NCI-H2029 treated with DMSO at 0.1 percent for 48 hours (cell line): ENCODE measurements around the gene HNRNPC.
"Not testable (repeated sequence)": the region's sequence is repeated elsewhere in the genome, so short reads cannot be mapped to it uniquely, and the experiment has no call there.

ENCODE experiments used
- DNase-seq: peaks from one replicate; lab custom pipeline; 2025; lab: John Stamatoyannopoulos, UW

Gene HNRNPC

DNA sequence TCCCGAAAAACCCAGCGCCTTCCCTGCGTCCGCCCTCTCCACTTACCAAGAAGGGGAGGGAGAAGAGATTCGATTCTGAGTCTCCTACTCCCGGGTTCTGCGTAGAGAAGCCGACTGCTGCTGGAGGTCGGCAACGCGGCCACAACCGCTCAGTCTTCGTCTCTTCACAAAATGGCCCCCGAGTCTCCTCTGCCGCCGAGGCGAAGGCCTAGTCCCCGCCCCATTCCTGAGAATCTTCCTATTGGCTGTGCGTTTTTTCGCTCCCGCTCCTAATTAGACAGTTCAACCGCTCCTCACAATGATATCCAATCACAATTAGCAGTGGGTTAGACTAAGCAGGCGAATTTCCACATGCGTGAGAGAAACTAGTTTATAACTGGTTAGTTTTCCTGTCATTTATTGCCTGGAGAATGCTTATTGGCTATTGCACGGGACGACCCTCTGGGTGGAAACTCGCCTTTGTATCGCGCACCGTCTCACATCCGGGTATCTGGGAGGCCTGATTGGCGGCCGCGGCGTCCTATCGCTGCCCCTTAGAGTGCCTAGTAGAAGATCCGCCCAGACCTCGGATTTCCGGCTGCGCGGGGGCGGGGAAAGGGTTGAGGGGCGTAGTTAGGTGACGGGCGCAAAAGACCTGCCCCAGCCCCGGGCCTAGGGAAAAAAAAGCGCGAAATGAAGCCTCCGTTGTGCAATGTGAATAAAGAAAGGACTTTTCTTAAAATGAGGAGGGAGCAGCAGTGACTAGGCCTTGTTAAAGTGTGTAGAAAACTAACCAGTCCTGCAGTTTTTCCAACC lies at the start of gene HNRNPC:
TSS of gene HNRNPC (minus strand) at position 191 of the 795 bp plus-strand sequence. CDS start 35,249 bp downstream, outside the sequence.
- peak; percentile 99 for DNase-seq

DNA sequence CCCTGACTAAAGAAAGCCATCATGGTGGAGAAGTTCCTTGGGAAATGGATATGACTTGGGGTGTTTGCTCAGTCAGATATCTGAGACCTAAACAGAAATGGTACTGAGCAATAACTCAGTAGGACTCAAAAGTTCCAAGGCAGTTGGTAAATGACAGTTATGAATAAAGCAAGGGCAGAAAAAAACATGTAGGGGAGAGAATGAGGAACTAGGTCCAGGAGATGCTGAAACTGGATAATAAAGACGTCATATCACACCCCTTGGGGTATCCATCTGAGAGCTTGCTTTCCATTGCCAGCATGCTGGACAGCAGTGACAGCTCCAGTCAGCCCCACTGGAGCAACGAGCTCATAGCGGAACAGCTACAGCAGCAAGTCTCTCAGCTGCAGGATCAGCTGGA lies 48.2 kb upstream of the HNRNPC start:
- DNase-seq = no peak

- DNase-seq = no peak
Measured at GRCh38 chr14:21313512-21313911, 44.3 kb upstream of the HNRNPC start.

- DNase-seq = no peak
Measured at GRCh38 chr14:21311614-21312013, 42.4 kb upstream of the HNRNPC start.

GRCh38 chr14:21309956-21310355 lies 40.7 kb upstream of the HNRNPC start:
- DNase-seq = no peak

- DNase-seq = no peak
Measured at GRCh38 chr14:21309238-21309636, 40.0 kb upstream of the HNRNPC start.

DNA sequence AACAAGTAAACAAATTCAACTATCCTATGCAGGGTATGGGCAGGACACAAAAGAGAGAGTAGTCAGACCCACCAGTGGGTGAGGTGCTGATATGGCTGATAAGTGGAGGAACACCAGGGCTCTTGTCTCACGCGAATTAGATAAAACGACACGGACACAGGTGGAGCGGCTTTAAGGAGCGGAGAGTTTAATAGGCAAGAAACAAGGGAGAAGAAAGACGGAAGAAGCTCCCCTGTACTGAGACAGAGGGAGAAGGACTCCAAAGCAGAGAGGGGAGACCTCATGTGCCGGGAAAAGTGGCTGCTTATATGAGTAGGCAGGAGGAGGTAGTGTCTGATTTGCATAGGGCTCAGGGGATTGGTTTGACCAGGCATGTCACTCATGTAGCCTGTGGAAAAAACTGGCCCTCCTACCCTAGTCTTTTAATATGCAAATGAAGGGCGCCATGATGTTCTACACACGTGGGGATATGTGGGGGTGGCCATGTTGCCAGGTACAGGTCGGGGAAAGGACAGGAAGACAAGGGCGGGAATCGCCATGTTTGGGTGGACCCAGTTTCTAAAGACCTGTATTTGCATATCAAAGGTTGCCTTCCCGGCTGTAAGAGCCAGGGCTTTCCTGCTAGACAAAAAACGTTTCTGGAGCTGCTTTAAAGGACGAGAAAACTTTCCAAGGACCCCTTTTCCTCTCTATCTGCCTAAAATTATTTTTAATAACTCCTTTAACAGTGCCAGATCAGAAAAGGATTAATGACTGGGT lies 39.4 kb upstream of the HNRNPC start:
- DNase-seq = peak; percentile 91

DNA sequence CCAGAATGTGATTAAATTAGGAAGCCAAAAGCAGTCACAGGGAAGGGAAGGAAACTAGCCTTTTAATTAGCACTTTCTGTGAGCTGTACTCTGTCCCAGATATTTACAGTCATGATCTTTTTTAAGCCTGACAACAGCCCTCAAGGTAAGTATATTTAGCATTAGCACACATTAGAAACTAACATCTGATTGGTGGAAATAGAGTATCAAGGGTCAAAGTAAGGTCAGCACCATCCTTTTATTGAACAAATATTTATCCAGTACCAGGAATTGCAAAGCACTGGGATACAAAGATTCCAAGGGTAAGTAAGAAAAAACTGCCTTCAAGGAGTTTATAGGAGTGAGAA lies 38.9 kb upstream of the HNRNPC start:
- peak; percentile 52 for DNase-seq

GRCh38 chr14:21307637-21308036 lies 38.4 kb upstream of the HNRNPC start:
- DNase-seq = no peak

DNA sequence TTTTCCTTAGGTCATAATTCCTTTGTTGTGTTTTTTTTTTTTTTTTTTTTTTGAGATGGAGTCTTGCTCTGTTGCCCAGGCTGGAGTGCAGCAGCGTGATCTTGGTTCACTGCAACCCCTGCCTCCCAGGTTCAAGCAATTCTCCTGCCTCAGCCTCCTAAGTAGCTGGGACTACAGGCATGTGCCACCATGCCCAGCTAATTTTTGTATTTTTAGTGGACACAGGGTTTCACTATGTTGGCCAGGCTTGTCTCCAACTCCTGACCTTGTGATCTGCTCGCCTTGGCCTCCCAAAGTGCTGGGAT lies 33.5 kb upstream of the HNRNPC start:
- DNase-seq = not testable (repeated sequence)

- DNase-seq = no peak
Measured at GRCh38 chr14:21302013-21302835, 33.0 kb upstream of the HNRNPC start.

DNA sequence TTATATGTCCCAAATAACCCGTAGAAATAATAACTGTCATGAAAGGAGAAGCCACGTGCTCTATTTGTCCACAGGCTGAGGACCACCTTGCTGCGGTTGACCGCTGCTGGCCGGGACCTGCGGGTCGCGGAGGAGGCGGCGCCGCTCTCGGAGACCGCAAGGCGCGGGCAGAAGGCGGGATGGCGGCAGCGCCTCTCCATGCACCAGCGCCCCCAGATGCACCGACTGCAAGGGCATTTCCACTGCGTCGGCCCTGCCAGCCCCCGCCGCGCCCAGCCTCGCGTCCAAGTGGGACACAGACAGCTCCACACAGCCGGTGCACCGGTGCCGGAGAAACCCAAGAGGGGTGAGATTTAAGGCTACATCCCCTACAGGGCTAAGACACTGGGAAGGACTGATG lies 31.6 kb upstream of the HNRNPC start:
- no peak for DNase-seq

- no peak for DNase-seq
Measured at GRCh38 chr14:21299562-21300130, 30.4 kb upstream of the HNRNPC start.

- no peak for DNase-seq
Measured at GRCh38 chr14:21298358-21298757, 29.1 kb upstream of the HNRNPC start.

GRCh38 chr14:21294026-21294425 lies 24.8 kb upstream of the HNRNPC start:
- DNase-seq = not testable (repeated sequence)

DNA sequence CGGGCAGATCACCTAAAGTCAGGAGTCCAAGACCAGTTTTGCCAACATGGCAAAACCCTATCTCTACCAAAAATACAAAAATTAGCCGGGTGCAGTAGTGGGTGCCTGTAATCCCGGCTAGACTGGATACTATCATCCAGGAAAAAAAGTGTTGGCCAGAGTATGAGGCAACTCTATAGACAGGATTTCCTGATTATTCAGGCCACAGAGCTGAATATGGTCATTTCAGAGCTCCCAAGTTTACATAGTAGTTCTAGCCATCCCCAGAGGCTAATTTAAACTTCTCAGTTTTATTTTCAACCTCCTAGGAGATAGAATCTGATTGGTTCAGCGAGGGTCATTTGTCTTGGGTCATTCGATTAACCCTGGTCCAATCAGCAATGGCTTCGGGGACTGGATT lies 17.9 kb upstream of the HNRNPC start:
- no peak for DNase-seq

DNA sequence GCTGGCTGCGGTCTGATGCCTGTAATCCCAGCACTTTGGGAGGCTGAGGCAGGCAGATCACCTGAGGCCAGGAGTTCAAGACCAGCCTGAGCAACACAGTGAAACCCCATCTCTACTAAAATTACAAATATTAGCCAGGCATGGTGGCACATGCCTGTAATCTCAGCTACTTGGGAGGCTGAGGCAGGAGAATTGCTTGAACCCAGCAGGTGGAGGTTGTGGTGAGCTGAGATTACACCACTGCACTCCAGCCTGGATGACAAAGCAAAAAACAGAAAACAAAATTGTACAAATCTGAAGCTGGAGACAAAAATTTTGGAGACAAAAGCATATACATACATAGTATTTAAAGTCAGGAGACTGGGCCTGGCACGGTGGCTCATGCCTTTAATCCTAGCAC lies 17.3 kb upstream of the HNRNPC start:
- DNase-seq = not testable (repeated sequence)

GRCh38 chr14:21281917-21282316 lies 12.7 kb upstream of the HNRNPC start:
- not testable (repeated sequence) for DNase-seq

GRCh38 chr14:21279783-21280182 lies 10.5 kb upstream of the HNRNPC start, which contains the start of gene RPGRIP1:
Gene RPGRIP1, plus strand, starts transcription at chr14:21280083. Its CDS starts 7,894 bp downstream, at chr14:21287977.
- no peak for DNase-seq

DNA sequence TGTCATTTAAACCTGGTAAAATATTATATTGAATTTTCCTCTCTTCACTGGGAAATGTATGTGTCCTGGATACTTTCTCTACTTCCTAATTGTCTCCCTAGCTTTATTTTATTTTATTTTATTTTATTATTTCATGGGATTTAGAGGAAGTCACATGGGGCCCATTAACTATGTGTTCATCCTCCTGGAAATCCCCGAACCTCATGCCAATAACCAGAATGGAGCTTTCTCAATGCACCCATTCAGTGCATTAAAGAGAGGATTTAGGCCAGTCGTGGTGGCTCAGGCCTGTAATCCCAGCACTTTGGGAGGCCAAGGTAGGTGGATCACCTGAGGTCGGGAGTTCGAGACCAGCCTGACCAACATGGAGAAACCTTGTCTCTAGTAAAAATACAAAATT lies 9.4 kb upstream of the HNRNPC start:
- no peak for DNase-seq

DNA sequence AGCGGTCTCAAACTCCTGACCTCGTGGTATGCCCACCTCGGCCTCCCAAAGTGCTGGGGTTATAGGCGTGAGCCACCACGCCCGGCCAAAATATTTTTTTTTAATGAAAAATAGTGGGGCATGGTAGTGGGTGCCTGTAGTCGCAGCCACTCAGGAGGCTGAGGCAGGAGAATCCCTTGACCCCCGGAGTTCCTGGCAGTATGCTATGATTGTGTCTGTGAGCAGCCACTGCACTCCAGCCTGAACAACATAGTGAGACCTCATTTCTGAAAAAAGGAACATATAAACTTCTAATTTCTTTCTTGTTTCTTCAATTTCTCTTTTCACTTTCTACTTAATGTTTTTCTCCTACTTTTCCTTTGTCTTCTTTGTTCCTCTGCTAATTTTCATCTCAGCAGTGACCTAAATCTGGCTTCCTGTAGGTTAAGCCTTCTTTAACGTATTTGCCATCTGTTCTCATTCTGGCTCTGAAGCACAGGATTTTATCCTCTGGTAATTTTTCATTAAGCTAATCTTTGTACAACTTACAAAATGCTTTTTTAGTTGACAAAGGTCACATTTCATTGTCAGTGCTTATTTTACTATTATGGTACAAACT lies 6.1 kb upstream of the HNRNPC start:
- no peak for DNase-seq

DNA sequence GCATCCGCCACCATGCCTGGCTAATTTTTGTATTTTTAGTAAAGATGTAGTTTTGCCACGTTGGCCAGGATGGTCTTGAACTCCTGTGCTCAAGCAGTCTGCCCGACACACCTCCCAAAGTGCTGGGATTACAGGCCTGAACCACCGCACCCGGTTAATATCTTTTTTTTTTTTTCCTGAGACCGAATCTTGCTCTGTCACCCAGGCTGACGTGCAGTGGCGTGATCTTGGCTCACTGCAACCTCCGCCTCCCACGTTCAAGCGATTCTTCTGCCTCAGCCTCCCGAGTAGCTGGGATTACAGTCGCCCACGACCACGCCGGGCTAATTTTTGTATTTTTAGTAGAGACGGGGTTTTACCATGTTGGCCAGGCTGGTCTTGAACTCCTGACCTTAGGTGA lies 3.4 kb upstream of the HNRNPC start:
- DNase-seq = not testable (repeated sequence)
